Measurements from ENCODE around the gene ACTMAP. TPM values are rescaled to one million over a fixed set of nuclear protein-coding genes. Genes with fewer than 3 reads are reported as not detected.

The ACTMAP gene
- total and polyA plus RNA-seq, 2 experiments from 2014 or later: 3.2 to 14.8 TPM

- H3K9me2 ChIP-seq (replicated peaks; ENCODE audit: insufficient read depth): no peaks in the 10 kb centered on the region
- no peak overlapping the region for H2AFZ ChIP-seq
- peak overlapping the region; percentile 74 for H3K27ac ChIP-seq
- DNase-seq (ENCODE audit: low spot score): no peak
- no peaks in the 10 kb centered on the region for H3K79me2 ChIP-seq
- no peak for TF ChIP-seq CTCF (IDR thresholded peaks at IDR 0.05; ENCODE audit: poor library complexity)
- no peak for TF ChIP-seq EZH2phosphoT487 (IDR thresholded peaks at IDR 0.05; ENCODE audit: low read depth, severe bottlenecking, unreplicated experiment)
- no peak for TF ChIP-seq EZH2 (IDR thresholded peaks at IDR 0.05; ENCODE audit: borderline replicate concordance)
- H3K4me2 ChIP-seq: peak overlapping the region; percentile 6
- H3K4me3 ChIP-seq: no peak overlapping the region
- no peaks in the 10 kb centered on the region for H3K27me3 ChIP-seq
- no peaks in the 10 kb centered on the region for H4K20me1 ChIP-seq (ENCODE audit: insufficient read depth, poor library complexity, severe bottlenecking)
- H3K9me3 ChIP-seq (ENCODE audit: low read depth): no peaks in the 10 kb centered on the region
- peaks cover 11% of the 10 kb centered on the region for H3K4me1 ChIP-seq (ENCODE audit: insufficient read depth)
- H3K36me3 ChIP-seq (replicated peaks; ENCODE audit: insufficient read depth, low read depth): no peaks in the 10 kb centered on the region
- 80% methylated on average over 3 of the region's 3 CpGs for WGBS (ENCODE audit: low lambda C conversion rate, missing lambda C conversion rate)
Measured at GRCh38 chr19:40791996-40792395, 41.7 kb upstream of the ACTMAP start.

- no peak for DNase-seq (ENCODE audit: low spot score)
- Histone ChIP-seq H3K36me3 (replicated peaks; ENCODE audit: insufficient read depth, low read depth) (no peaks in the 10 kb centered on the region), H3K9me3 (ENCODE audit: low read depth) (no peaks in the 10 kb centered on the region), H3K27me3 (no peaks in the 10 kb centered on the region), H4K20me1 (ENCODE audit: insufficient read depth, poor library complexity, severe bottlenecking) (no peaks in the 10 kb centered on the region), H3K79me2 (no peaks in the 10 kb centered on the region), H3K27ac (peak overlapping the region; percentile 74), H3K4me3 (no peak overlapping the region), H3K9me2 (replicated peaks; ENCODE audit: insufficient read depth) (no peaks in the 10 kb centered on the region), H3K4me2 (no peak overlapping the region), H2AFZ (no peak overlapping the region), H3K4me1 (ENCODE audit: insufficient read depth) (peaks cover 11% of the 10 kb centered on the region)
- no peak for TF ChIP-seq EZH2 (IDR thresholded peaks at IDR 0.05; ENCODE audit: borderline replicate concordance)
- no peak for TF ChIP-seq EZH2phosphoT487 (IDR thresholded peaks at IDR 0.05; ENCODE audit: low read depth, severe bottlenecking, unreplicated experiment)
- TF ChIP-seq CTCF (IDR thresholded peaks at IDR 0.05; ENCODE audit: poor library complexity): no peak
- WGBS (ENCODE audit: low lambda C conversion rate, missing lambda C conversion rate): 77% methylated on average over 7 of the region's 7 CpGs
Measured at GRCh38 chr19:40791349-40791748, 41.1 kb upstream of the ACTMAP start.

GRCh38 chr19:40786060-40787037 lies 36.1 kb upstream of the ACTMAP start:
- TF ChIP-seq CTCF (IDR thresholded peaks at IDR 0.05; ENCODE audit: poor library complexity) (no peak), EZH2phosphoT487 (IDR thresholded peaks at IDR 0.05; ENCODE audit: low read depth, severe bottlenecking, unreplicated experiment) (no peak), EZH2 (IDR thresholded peaks at IDR 0.05; ENCODE audit: borderline replicate concordance) (no peak)
- no peaks in the 10 kb centered on the region for H3K79me2 ChIP-seq
- H3K36me3 ChIP-seq (replicated peaks; ENCODE audit: insufficient read depth, low read depth): no peaks in the 10 kb centered on the region
- H3K4me1 ChIP-seq (ENCODE audit: insufficient read depth): no peaks in the 10 kb centered on the region
- H3K27ac ChIP-seq: no peak overlapping the region
- H2AFZ ChIP-seq: no peak overlapping the region
- no peaks in the 10 kb centered on the region for H3K9me3 ChIP-seq (ENCODE audit: low read depth)
- no peaks in the 10 kb centered on the region for H3K9me2 ChIP-seq (replicated peaks; ENCODE audit: insufficient read depth)
- no peaks in the 10 kb centered on the region for H3K27me3 ChIP-seq
- WGBS (ENCODE audit: low lambda C conversion rate, missing lambda C conversion rate): 96% methylated on average over 24 of the region's 25 CpGs
- H3K4me2 ChIP-seq: no peak overlapping the region
- H4K20me1 ChIP-seq (ENCODE audit: insufficient read depth, poor library complexity, severe bottlenecking): no peaks in the 10 kb centered on the region
- H3K4me3 ChIP-seq: no peak overlapping the region
- no peak for DNase-seq (ENCODE audit: low spot score)
